ENCODE data around the gene CPED1.
"Not testable (repeated sequence)": the region's sequence is repeated elsewhere in the genome, so short reads cannot be mapped to it uniquely, and the experiment has no call there.

CPED1 gene

GRCh38 chr7:121002757-121003200 lies 14.3 kb downstream of the CPED1 start:
- TF ChIP-seq CTCF (IDR thresholded peaks at IDR 0.05) (no peak), ZFX (IDR thresholded peaks at IDR 0.05; ENCODE audit: borderline replicate concordance) (no peak)
- no peak overlapping the region for H3K27ac ChIP-seq

- no peak overlapping the region for H3K27ac ChIP-seq
- TF ChIP-seq CTCF (IDR thresholded peaks at IDR 0.05), result no peak
- TF ChIP-seq ZFX (IDR thresholded peaks at IDR 0.05; ENCODE audit: borderline replicate concordance), result no peak
These were observed 15.6 kb downstream of the CPED1 start for GRCh38 chr7:121003986-121004685.

- H3K27ac ChIP-seq, result not testable (repeated sequence)
These were observed 16.5 kb downstream of the CPED1 start for GRCh38 chr7:121005058-121005457.

GRCh38 chr7:121005996-121006584 lies 17.6 kb downstream of the CPED1 start:
- no peak overlapping the region for H3K27ac ChIP-seq
- TF ChIP-seq ZFX (IDR thresholded peaks at IDR 0.05; ENCODE audit: borderline replicate concordance) (no peak), CTCF (IDR thresholded peaks at IDR 0.05) (no peak)

- no peak for TF ChIP-seq ZFX (IDR thresholded peaks at IDR 0.05; ENCODE audit: borderline replicate concordance)
- TF ChIP-seq CTCF (IDR thresholded peaks at IDR 0.05), result no peak
These were observed 18.3 kb downstream of the CPED1 start for GRCh38 chr7:121006711-121007315.

GRCh38 chr7:121008816-121009215 lies 20.3 kb downstream of the CPED1 start:
- no peak overlapping the region for H3K27ac ChIP-seq
- TF ChIP-seq ZFX (IDR thresholded peaks at IDR 0.05; ENCODE audit: borderline replicate concordance) (no peak), CTCF (IDR thresholded peaks at IDR 0.05) (no peak)

More at GRCh38 chr7:121006711-121007315, 18.3 kb downstream of the CPED1 start:
- H3K27ac ChIP-seq, result no peak overlapping the region

GRCh38 chr7:121011401-121011800 lies 22.9 kb downstream of the CPED1 start:
- H3K27ac ChIP-seq, result no peak overlapping the region
- TF ChIP-seq CTCF (IDR thresholded peaks at IDR 0.05), result no peak
- TF ChIP-seq ZFX (IDR thresholded peaks at IDR 0.05; ENCODE audit: borderline replicate concordance), result no peak

All from 22Rv1 (cell line).